Stimulated activated CD4-positive, alpha-beta T cell treated with anti-CD3 and anti-CD28 coated beads, Interleukin-1b, Interleukin-23, amount 100 ng/mL, for 4 hours (primary cell): ENCODE data around the gene TAF4.
"Not testable (repeated sequence)": the region's sequence is repeated elsewhere in the genome, so short reads cannot be mapped to it uniquely, and the experiment has no call there.

ENCODE experiments used
- DNase-seq, 2 donors: peaks; one replicate each; pipeline ENCODE4 v3.0.0-alpha.2; 2020; ENCODE audit warnings: low read depth in 2 of 2

The TAF4 gene

GRCh38 chr20:62055862-62056115 is 9.9 kb downstream of the TAF4 start:
- DNase-seq = not testable (repeated sequence)

- DNase-seq = no peak
Measured at GRCh38 chr20:62055106-62055861, 10.4 kb downstream of the TAF4 start.

DNA sequence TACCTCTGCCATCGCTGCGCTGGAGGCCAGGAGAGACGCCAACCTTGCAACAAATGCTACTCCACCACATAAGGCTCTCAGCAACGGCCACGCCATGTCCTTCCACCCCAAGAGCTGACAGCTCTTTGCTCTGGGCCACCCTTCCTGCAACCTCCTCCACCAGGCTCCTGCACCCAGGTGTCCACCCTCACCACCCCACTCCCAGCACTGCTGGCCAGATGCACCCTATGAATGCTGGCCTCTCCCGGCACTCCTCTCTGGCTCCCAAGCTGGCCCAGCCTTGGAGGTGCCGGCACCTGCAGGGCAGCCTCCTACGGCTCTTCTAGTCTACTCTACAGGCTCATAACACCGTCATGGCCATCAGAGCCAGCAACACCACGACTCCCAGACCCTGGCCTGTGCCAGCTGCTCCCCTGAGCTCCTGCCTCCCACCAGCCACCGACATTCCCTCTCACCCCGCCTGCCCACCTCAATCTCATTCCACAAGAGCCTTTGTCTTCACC is 11.2 kb downstream of the TAF4 start:
- no peak for DNase-seq

DNA sequence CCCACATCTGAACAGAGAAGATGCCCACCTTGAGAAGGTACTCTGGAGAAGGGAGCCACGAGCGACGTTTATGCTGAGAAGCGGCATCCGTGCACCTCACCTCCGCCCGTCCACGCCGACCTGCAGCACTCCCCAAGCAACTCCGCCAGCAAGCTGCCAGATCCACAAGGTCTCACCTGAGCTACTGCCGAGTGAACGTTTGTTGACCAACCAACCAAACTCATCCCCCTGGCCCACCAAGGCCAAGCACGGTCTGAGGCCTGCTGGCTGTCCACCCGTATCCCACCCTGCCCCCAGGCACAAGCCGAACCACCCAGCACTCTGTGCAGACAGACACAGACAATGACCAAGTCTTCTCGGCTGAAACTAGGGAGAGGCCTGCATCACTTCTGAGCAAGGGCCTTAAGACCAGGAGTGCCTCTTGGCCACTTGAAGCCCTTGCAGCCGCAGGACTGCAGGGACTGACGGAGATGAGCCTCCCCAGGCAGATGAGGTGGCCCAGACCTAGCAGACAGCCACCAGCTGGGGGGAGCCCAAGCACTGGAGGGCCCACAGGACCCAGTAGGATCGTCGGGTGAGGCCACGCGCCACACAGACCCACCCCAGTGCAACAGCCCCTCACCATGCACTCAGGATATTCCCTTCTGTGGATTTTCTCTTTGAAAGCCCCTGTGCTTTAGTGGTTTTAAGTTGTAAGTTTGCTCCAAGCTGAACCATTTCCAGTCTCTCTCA is 12.1 kb downstream of the TAF4 start:
- no peak for DNase-seq

DNA sequence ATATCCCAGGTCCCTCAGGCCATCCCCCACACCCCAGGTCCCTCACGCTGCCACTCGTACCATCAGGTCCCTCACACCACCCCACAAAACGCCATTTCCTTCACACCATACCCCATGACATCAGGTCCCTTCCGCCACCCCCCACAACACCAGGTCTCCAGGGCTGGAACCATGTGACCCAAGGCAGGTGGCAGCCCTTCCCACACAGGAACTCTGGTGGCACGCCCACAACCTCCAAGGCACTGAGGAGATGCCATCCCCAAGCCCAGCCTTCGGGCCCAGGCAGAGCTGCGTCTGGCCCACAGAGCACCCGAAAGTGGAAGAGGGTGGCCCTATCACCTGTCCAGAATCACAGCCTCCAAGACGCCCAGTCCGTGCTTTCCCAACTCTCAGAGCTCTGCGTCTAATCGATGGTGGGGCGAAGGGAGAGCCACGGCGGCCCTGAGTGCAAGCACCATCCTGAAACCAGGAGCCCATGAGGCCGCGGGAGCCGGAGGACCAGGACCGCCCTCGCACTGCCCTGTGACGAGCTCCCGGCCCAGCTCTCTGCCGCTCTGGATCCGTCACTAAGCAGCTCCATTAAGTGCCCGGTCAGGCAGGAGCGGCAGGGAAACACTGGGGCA is 12.7 kb downstream of the TAF4 start:
- DNase-seq = no peak

GRCh38 chr20:62052336-62052841 is 13.3 kb downstream of the TAF4 start:
- no peak for DNase-seq

DNA sequence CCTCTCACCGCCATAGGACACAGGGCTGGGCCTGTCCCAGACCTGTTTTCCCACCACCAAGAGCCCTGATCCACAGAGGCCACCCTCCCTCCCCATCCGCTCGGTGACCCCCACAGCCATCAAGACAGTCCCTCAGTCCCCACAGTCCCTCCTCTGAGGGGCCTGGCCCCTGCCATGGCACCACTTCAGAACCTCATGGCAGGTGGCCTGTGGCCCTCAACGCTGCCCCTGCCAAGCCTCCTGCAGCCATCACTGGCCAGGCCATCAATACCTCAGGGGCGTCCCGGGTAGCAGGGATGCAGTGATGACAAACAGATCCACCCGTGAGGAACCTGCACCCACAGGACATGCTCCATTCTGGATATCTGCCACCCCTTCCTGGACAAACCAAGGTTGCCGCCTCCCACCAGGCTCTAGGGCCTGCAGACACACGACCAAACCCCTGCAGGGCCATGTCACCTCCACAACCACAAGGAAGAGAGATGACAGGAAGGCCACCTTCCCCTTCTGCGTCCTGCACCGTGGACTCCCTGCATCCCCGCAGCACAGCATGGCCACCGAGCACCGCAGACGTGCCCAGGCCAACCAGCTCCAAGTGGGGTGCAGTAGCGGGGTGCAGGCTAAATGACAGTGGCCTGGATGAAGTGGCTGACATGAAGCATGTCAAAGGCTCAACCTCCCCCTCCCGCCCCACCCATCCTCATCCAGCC is 14.0 kb downstream of the TAF4 start:
- no peak for DNase-seq

GRCh38 chr20:62051144-62051543 is 14.5 kb downstream of the TAF4 start:
- no peak for DNase-seq

- no peak for DNase-seq
Measured at GRCh38 chr20:62050166-62051120, 15.2 kb downstream of the TAF4 start.

- DNase-seq = no peak
Measured at GRCh38 chr20:62049342-62050165, 16.1 kb downstream of the TAF4 start.

- no peak for DNase-seq
Measured at GRCh38 chr20:62048821-62049291, 16.8 kb downstream of the TAF4 start.

GRCh38 chr20:62048346-62048761 is 17.3 kb downstream of the TAF4 start:
- DNase-seq = no peak

GRCh38 chr20:62047666-62048345 is 17.9 kb downstream of the TAF4 start:
- DNase-seq = no peak

DNA sequence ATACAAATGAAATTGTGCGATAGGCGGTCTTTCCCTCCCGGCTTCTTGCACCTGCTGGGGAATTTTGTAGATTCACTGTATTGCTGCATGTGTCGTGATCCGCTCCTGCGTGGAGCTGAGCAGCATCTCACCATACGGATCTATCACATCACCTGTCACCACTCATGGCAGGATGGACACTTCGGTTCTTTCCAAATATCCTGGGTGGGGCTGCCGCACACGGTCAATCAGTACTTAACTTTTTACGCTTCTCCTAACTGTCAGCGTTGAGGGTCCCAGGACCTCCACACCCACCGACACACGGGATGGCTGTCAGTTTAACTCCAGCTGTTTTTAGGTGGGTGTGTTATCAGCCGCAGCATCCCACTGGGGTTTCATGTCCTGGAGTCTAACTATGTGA is 19.2 kb downstream of the TAF4 start:
- DNase-seq = no peak

DNA sequence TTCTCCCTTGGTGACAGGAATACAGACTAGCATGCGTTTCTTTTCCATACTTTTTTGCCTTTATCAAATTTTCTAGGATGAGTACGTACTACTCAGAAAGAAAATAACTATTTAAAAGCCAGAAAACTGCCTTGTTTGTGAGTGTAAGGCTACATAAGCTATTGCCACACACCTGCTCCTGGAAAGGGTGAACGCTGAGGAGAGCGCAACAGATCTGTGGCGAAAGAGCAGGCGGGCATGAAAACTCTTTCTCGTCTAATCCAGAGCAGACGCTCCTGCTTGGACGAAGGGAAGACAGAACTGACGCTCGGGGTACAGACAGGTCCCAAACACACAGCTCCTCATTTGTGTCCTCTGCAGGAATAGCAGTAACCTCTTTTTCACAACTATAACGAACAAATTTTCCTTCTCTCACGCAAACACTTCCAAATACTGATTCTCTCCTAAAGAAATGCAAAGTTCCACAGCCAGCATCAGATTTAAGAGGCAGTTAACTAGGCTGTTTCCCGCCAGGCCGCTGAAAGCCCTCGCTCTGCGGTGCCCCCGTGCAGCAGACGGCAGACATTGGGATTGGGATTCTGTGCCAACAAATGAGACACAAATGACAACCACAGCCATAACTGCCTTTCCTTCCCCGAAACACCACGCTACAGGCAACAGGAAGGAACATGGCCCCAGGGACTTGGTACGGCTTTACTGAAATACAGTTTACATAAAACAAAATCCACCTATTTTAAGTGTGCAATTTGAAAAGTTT is 20.0 kb downstream of the TAF4 start:
- no peak for DNase-seq

- DNase-seq = no peak
Measured at GRCh38 chr20:62045118-62045517, 20.6 kb downstream of the TAF4 start.

- no peak for DNase-seq
Measured at GRCh38 chr20:62044631-62045030, 21.1 kb downstream of the TAF4 start.

- no peak for DNase-seq
Measured at GRCh38 chr20:62043131-62043914, 22.4 kb downstream of the TAF4 start.
